Uterus (tissue), 2 donors: ENCODE data around the gene KRT7.

Experiments
- POLR2A ChIP-seq, 2 donors: fragments of 450-650 bp; IDR thresholded peaks; one replicate each; pipeline ENCODE4 v1.6.1; 2016; ENCODE audit warnings: antibody characterized with exemption in 2 of 2, mild to moderate bottlenecking in 1 of 2, moderate library complexity in 1 of 2
- TF ChIP-seq, protein P1 (sequence below), 4 experiments: fragments of 200-600 bp in 2 of 4; fragments of 450-650 bp in 2 of 4; sonication (generic) in 2 of 4; IDR thresholded peaks; one replicate each; pipeline ENCODE4 v1.5.1; 2016 to 2019; ENCODE audit warnings: antibody characterized with exemption in 4 of 4, mild to moderate bottlenecking in 2 of 4, moderate library complexity in 1 of 4

DNA sequence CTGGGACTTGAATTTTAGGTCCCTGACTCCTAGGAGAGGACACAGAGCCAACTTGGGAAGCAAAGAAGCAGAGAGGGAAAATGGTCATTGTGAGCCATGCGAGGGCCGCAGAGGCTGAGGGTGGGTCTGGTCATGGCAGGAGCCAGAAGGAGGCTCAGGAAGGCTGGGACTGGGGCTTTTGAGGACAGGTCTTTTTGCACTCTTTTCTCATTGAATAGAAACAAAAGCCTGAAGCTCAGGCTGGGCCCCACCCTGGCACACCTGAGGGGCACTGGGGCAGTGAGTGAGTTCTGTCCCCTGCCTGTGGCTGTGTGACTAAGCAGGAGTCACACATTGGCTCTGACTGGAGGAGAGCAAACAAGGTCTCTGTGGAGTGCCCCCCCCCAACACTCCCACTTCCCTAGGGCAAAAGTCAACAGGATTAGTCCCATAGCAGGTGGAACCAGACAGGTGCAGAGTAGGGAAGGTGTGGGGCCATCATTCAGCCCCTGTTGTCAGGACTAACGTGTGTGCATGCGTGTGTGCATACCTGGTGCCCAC, 2.8 kb downstream of the KRT7 start:
- no peak for TF ChIP-seq POLR2A (IDR thresholded peaks at IDR 0.05)
- TF ChIP-seq, protein P1, sequence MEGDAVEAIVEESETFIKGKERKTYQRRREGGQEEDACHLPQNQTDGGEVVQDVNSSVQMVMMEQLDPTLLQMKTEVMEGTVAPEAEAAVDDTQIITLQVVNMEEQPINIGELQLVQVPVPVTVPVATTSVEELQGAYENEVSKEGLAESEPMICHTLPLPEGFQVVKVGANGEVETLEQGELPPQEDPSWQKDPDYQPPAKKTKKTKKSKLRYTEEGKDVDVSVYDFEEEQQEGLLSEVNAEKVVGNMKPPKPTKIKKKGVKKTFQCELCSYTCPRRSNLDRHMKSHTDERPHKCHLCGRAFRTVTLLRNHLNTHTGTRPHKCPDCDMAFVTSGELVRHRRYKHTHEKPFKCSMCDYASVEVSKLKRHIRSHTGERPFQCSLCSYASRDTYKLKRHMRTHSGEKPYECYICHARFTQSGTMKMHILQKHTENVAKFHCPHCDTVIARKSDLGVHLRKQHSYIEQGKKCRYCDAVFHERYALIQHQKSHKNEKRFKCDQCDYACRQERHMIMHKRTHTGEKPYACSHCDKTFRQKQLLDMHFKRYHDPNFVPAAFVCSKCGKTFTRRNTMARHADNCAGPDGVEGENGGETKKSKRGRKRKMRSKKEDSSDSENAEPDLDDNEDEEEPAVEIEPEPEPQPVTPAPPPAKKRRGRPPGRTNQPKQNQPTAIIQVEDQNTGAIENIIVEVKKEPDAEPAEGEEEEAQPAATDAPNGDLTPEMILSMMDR (IDR thresholded peaks at IDR 0.05) = no peak
